Mucosa of stomach (tissue), 1 donor: ENCODE data around the gene LTB4R.
A peak's percentile ranks its signal among the peaks of the same experiment; 100 is the strongest.

Experiments used
- H3K27me3 ChIP-seq: one replicate; pipeline ENCODE4 v1.7.0; 2013; ENCODE audit warnings: mild to moderate bottlenecking, low read length; ENCODE audit not compliant: control insufficient read depth, insufficient read depth
- H3K36me3 ChIP-seq: one replicate; pipeline ENCODE4 v1.7.0; 2013; ENCODE audit warnings: low read length; ENCODE audit not compliant: control insufficient read depth, insufficient read depth
- H3K4me1 ChIP-seq: one replicate; pipeline ENCODE4 v1.7.0; 2013; ENCODE audit warnings: mild to moderate bottlenecking, low read length; ENCODE audit not compliant: control insufficient read depth, insufficient read depth
- H3K4me3 ChIP-seq: one replicate; pipeline ENCODE4 v1.7.0; 2013; ENCODE audit warnings: low read length
- H3K9ac ChIP-seq: one replicate; pipeline ENCODE4 v1.7.0; 2013; ENCODE audit warnings: mild to moderate bottlenecking, low read length, moderate library complexity
- H3K9me3 ChIP-seq: one replicate; pipeline ENCODE4 v1.7.0; 2013; ENCODE audit warnings: mild to moderate bottlenecking, low read length, moderate library complexity; ENCODE audit not compliant: control insufficient read depth
- donor health status: Pancreatic carcinoma.

Gene LTB4R

DNA sequence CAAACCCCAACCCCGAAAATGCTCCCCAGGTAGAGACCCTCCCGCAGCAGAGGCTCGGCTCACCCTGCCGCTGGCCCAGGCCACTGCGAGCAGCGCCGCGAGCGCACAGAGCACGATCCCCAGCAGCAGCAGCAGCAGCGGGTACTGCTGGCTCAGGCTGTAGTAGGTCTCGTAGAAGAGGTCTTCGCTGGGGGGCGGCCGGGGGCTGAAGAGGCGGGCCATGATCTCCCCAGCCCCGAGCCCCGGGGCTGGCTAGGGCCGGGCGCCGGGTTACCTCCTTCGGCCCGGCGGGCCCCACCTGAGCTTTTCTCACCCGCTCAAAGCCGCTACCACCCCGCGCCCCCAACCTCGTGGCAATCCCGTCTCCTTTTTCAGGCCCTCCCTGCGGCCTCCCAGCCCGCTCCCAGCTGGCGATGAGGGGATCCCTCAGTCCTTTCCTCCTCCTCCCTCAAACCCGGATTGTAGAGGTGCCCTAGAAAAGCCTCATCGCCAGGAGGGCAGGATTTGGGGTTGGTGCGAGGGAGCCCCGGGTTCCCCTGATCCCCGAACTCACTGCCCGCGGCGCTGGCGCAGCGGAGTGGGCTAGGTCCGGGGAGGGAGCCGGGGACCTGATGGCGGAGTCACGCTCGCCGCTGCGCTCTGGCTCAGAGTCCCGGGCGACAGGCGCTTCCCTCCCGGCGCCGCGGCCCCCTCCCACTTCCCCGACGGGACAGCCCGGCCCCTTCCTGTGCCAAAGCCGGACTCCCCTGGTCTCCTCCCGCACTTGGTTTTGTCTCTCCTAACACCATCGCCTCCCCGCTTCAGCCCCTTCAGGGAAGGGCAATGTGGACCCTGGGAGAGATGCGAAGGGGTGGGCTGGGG is 23.4 kb downstream of the LTB4R start, which contains the start of gene ADCY4:
TSS of gene ADCY4 (minus strand) at position 641 of the 861 bp plus-strand sequence. CDS start at position 222, 419 bp downstream.
- peaks cover 50% of the 10 kb centered on the region for H3K4me1 ChIP-seq
- peaks cover 5% of the 10 kb centered on the region for H3K36me3 ChIP-seq
- H3K9me3 ChIP-seq = no peaks in the 10 kb centered on the region
- peaks cover 19% of the 10 kb centered on the region for H3K27me3 ChIP-seq
- H3K4me3 ChIP-seq = peak within 1 kb of the TSS; percentile 22
- peak within 1 kb of the TSS; percentile 60 for H3K9ac ChIP-seq

DNA sequence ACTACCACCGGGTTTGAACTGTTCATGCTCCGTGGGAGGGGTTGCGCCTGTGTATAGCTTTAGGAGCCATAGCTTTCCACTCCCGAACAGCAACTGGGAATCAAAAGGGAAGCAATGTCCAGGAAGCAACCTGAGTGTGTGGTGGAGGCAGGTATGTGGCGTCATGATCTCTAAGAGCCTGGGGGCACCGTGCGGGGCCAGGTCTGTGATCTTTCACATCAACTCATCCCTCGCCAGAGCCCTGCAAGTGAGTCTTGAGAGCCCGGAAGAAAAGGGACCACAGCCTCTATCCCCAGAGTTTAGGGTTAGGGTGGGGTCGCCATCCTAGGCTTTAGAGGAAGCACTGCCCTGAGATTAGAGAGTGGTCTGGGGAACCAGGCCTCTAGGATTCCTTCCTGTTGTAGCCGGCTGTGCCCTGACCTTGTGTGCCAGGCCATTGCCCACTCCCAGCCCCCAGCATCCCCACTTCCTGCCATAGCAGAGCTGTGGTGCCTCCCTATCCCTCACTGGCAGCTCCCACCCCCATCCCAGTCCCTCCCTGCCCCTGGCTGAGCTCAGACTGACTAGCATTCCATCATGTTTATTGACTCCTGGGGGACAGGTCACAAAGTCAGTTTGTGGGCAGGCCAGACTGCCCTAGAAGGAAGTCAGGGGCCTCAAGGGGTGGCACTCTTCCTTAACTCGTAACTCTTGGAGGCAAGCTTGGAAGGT is 24.3 kb downstream of the LTB4R start:
- H3K27me3 ChIP-seq = peaks cover 19% of the 10 kb centered on the region
- no peaks in the 10 kb centered on the region for H3K9me3 ChIP-seq
- no peak overlapping the region for H3K4me3 ChIP-seq
- peaks cover 55% of the 10 kb centered on the region for H3K4me1 ChIP-seq
- no peak overlapping the region for H3K9ac ChIP-seq
- peaks cover 5% of the 10 kb centered on the region for H3K36me3 ChIP-seq

DNA sequence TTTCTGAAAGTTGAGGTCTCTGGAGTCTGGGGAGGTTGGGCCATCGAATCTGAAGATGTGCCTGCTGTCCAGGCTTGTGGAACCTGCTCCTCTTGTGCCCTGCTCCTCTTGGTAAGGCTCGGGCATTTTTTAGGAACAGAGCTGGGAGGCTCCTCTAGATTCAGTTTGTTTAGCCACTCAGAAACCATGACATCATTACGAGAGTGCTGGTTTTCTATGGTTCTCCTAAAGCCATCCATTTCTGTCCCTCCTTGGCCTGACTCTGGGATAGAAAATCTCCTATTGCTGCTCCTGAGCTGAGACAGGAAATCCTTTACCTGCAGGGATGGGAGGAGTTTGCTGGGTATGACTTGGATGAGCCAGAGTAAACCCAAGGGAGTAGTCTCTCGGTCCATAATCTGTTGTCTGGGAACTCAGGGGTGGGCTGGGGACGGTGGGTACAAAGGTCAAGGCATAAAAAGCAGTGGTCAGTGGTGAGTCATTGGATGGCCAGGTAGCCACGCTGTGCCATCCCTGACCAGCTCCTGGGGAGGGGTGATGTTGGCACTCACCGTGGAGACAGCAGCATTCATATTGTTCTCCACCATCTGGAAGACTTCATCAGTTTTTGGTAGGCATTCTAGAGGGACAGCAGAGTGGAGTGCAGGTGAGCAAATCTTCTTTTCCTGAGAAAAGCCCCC is 26.0 kb downstream of the LTB4R start:
- H3K27me3 ChIP-seq = peaks cover 19% of the 10 kb centered on the region
- peaks cover 54% of the 10 kb centered on the region for H3K4me1 ChIP-seq
- H3K4me3 ChIP-seq = no peak overlapping the region

DNA sequence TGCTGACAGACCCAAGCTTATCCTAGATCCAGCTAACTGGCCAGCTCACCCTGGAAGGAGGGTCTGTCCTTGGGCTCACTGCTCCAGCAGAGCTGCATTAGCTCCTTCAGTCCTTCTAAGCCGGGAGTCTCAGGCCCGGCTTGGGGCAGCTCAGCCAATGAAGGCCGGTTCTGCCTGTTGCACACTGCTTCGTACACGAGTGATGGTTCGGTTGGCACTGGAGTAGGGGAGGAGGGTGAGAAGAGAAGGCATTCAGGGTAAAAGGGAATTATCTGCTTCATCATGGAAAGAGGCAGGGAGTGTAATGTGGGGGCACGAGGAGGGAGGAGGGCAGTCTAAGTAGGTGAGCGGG is 26.5 kb downstream of the LTB4R start:
- peaks cover 5% of the 10 kb centered on the region for H3K36me3 ChIP-seq
- H3K9me3 ChIP-seq = no peaks in the 10 kb centered on the region
- H3K9ac ChIP-seq = no peak overlapping the region
- peaks cover 49% of the 10 kb centered on the region for H3K4me1 ChIP-seq
- no peak overlapping the region for H3K4me3 ChIP-seq
- H3K27me3 ChIP-seq = peaks cover 19% of the 10 kb centered on the region

More for the DNA sequence above, 26.0 kb downstream of the LTB4R start:
- Histone ChIP-seq H3K36me3 (peaks cover 5% of the 10 kb centered on the region), H3K9ac (no peak overlapping the region), H3K9me3 (no peaks in the 10 kb centered on the region)

DNA sequence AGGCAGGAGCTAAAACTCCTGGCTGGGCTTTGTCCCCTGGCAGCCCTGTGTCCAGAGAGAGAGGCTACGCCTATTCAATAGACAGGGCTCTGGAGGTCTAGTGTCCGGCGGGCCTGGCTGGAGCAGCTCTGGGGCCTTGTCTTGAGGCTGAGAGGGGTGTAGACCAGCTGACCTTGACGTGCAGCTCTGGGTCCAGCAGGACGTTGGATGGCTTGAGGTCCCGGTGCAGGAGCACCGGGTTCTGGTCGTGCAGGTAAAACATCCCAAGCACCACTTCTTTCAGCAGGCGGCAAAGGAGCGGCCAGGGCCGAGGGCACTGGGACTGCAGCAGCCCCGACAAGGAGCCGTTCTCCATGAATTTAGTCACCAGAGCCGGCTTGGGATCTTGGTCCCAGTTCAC is 27.5 kb downstream of the LTB4R start:
- peaks cover 5% of the 10 kb centered on the region for H3K36me3 ChIP-seq
- peak overlapping the region; percentile 91 for H3K9ac ChIP-seq
- peaks cover 13% of the 10 kb centered on the region for H3K27me3 ChIP-seq
- peaks cover 39% of the 10 kb centered on the region for H3K4me1 ChIP-seq
- no peaks in the 10 kb centered on the region for H3K9me3 ChIP-seq
- H3K4me3 ChIP-seq = peak overlapping the region; percentile 93

DNA sequence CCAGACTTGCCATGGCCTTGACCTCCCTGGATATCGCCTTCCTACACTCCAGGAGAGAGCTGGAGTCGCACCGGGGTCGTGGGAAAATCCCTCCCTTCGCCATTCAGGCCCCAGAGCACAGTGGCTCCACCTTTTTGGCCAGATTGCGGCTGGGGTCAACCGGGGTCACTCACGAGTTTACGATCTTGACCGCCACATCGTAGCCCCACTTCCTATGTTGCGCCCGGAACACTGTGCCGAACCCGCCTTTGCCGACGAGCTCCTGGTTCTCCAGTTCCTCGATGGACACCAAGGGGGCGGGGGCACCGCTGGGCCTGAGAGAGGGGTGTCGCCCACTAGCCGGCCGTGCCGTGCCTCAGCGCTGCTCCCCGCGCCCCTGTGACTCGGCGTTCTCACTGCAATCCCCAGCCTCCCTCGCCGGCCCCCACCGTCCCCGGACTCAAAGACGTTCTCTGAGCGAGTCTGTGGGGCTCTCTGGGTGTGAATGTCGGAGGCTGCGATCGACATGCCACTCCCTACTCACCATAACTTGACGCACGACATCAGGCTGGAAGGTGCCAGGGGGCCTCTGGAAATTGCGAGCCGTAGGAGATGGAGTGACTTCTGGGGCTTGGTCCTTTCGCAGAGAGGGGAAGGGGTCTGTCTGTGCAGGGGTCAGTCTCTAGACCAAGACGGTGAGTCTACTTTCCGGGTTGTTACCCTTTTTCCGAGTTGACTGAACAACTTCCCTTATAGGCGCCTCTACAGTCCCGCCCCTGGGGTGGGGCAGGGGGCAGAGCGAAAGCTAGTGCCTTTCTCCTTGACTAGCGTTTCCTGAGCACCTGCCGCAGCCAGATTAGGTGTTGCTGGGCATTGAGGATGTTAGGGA is 28.2 kb downstream of the LTB4R start, which contains the start of gene RIPK3:
TSS of gene RIPK3 (minus strand) at position 708 of the 868 bp plus-strand sequence. CDS start at position 543, 165 bp downstream.
- Histone ChIP-seq H3K4me1 (peaks cover 32% of the 10 kb centered on the region), H3K36me3 (peaks cover 5% of the 10 kb centered on the region), H3K4me3 (peak within 1 kb of the TSS; percentile 93), H3K9ac (peak within 1 kb of the TSS; percentile 91), H3K27me3 (peaks cover 7% of the 10 kb centered on the region), H3K9me3 (no peaks in the 10 kb centered on the region)

DNA sequence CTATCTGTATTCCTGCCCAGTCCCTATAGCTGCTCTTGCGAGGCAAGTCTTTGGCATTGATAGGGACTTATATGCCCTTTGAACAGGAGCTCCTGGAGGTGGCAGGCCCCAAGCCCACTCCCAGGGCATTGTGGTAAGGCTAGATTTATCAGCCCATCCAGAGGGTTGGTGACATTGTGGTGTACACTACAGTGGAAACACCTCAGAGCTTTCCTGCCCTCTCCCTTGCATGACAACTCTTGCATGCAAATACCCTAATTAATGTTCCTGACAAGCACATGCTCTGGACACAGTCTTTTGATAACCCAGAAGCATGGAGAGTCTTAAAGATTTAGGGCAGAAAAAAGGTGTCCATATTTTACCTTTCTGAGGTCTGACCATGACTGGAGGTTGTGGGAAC is 29.3 kb downstream of the LTB4R start:
- Histone ChIP-seq H3K9me3 (no peaks in the 10 kb centered on the region), H3K4me3 (no peak overlapping the region), H3K4me1 (peaks cover 26% of the 10 kb centered on the region), H3K36me3 (peaks cover 5% of the 10 kb centered on the region), H3K27me3 (no peaks in the 10 kb centered on the region), H3K9ac (no peak overlapping the region)

DNA sequence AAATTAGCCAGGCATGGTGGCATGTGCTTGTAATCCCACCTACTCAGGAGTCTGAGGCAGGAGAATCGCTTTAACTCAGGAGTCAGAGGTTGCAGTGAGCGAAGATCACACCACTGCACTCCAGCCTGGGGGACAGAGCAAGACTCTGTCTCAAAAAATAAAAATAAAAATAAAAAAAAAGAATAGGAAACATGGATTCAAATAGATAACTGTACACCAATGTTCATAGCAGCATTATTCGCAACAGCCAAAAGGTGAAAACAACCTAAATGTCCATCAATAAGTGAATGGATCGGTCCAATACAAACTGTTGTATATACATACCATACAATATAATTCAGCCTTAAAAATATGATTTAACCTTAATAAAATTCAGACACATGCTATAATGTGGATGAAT is 31.6 kb downstream of the LTB4R start:
- Histone ChIP-seq H3K9ac (no peak overlapping the region), H3K27me3 (no peaks in the 10 kb centered on the region), H3K9me3 (no peaks in the 10 kb centered on the region), H3K4me1 (peaks cover 29% of the 10 kb centered on the region), H3K4me3 (no peak overlapping the region), H3K36me3 (peaks cover 5% of the 10 kb centered on the region)

DNA sequence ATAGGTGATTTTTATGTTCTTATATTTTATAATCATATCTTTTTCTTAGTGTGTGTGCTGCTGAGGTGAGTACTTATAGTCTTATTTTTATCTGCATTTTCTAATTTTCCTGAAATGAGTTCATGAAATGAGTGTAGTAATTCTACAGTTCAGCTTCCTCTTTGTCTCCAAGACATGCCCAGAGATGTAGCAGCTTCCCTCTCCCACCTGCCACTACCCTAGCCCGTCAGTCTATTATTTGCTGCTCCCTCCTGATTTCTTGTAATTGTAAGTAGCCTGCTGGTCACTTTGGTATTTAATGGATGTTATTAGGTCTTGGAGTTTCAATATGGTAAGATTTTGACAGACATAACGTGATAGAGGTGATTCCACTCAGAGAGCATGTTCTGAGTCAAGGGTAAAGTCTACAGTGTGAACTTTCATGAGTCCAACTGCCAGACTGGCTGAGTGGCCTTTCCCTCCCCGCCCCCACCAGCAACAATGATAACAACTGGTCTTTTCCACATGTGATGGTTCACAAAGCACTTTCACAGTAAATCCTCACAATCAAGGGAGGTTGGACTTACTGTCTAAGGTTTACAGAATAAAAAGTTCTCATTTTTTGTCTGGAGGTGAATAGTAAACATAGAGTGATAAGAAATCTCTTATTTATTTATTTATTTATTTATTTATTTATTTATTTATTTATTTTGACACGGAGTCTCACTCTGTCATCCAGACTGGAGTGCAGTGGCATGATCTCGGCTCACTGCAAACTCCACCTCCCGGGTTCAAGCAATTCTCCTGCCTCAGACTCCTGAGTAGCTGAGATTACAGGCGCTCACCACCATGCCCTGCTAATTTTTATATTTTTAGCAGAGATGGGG is 32.7 kb downstream of the LTB4R start:
- Histone ChIP-seq H3K9me3 (no peaks in the 10 kb centered on the region), H3K36me3 (no peaks in the 10 kb centered on the region), H3K27me3 (no peaks in the 10 kb centered on the region), H3K4me1 (peaks cover 18% of the 10 kb centered on the region), H3K4me3 (no peak overlapping the region), H3K9ac (no peak overlapping the region)

DNA sequence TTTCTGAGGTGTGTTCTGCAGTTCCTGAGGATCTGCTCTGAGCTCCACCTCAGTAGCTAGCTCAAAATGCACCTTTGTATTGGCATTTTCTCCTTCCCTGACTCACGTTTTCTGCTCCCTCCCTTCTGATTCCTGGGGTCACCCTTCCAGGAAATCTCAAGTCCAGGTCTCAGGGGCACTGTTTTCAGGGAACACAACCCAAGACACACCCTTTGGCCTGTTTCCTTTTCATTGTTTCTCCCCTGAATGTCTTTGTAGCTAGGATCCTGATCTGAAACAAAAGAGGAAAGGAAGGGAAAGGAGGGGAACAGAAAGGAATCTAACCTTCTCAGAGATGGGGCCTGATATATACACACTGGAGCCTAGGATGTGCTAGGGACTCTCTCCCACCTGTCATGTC is 35.8 kb downstream of the LTB4R start:
- Histone ChIP-seq H3K27me3 (no peaks in the 10 kb centered on the region), H3K4me3 (no peak overlapping the region), H3K36me3 (no peaks in the 10 kb centered on the region), H3K9me3 (no peaks in the 10 kb centered on the region), H3K9ac (no peak overlapping the region), H3K4me1 (peaks cover 20% of the 10 kb centered on the region)
